NCI-H82 treated with DMSO at 0.1 percent for 48 hours (cell line): Measurements from ENCODE around the gene ARHGAP45.

Source experiments
- DNase-seq: peaks from one replicate; lab custom pipeline; 2025; ENCODE audit not compliant: unreplicated experiment; lab: John Stamatoyannopoulos, UW

Gene ARHGAP45

GRCh38 chr19:1085676-1086442, 18.9 kb downstream of the ARHGAP45 start:
- no peak for DNase-seq

GRCh38 chr19:1086613-1087012, 19.6 kb downstream of the ARHGAP45 start:
- DNase-seq = no peak

GRCh38 chr19:1087813-1088415, 20.9 kb downstream of the ARHGAP45 start:
- no peak for DNase-seq

GRCh38 chr19:1088416-1089010, 21.5 kb downstream of the ARHGAP45 start:
- DNase-seq = no peak

- no peak for DNase-seq
These were observed 22.3 kb downstream of the ARHGAP45 start for GRCh38 chr19:1089126-1089771.

GRCh38 chr19:1089891-1090290, 22.9 kb downstream of the ARHGAP45 start:
- DNase-seq = no peak

GRCh38 chr19:1090731-1091543, 24.0 kb downstream of the ARHGAP45 start:
- no peak for DNase-seq

- no peak for DNase-seq
These were observed 24.7 kb downstream of the ARHGAP45 start for GRCh38 chr19:1091544-1092175.

- DNase-seq = no peak
These were observed 26.4 kb downstream of the ARHGAP45 start for GRCh38 chr19:1093330-1093729.

- no peak for DNase-seq
These were observed 27.0 kb downstream of the ARHGAP45 start for GRCh38 chr19:1093811-1094553.

GRCh38 chr19:1094655-1094977, 27.6 kb downstream of the ARHGAP45 start:
- no peak for DNase-seq

GRCh38 chr19:1094978-1095701, 28.2 kb downstream of the ARHGAP45 start, which contains the start of gene POLR2E:
Gene POLR2E, minus strand, starts transcription at chr19:1095375. Its CDS starts 60 bp downstream, at chr19:1095315.
- peak; percentile 85 for DNase-seq

GRCh38 chr19:1097810-1098176, 30.8 kb downstream of the ARHGAP45 start:
- no peak for DNase-seq

- no peak for DNase-seq
These were observed 31.4 kb downstream of the ARHGAP45 start for GRCh38 chr19:1098177-1099051.

GRCh38 chr19:1101337-1101698, 34.4 kb downstream of the ARHGAP45 start:
- DNase-seq = no peak

- no peak for DNase-seq
These were observed 35.6 kb downstream of the ARHGAP45 start for GRCh38 chr19:1102407-1103131.

GRCh38 chr19:1103132-1103707, 36.3 kb downstream of the ARHGAP45 start:
- DNase-seq = no peak
